Ovary (tissue), 9 donors: Measurements from ENCODE around the gene SGMS1. TPM values are rescaled to one million over a fixed set of nuclear protein-coding genes. Genes with fewer than 3 reads are reported as not detected.

Experiments used
- DNase-seq, 5 donors: peaks; one replicate each; pipeline ENCODE4 v3.0.0-alpha.2; 2019 to 2020
- H3K27ac ChIP-seq, 2 donors: fragments of 200-600 bp; one replicate each; pipeline versions ENCODE4 v1.5.1 to v1.8.0; 2019 to 2022
- H3K27me3 ChIP-seq: fragments of 200-600 bp; one replicate; pipeline ENCODE4 v1.8.0; 2022
- H3K36me3 ChIP-seq: fragments of 200-600 bp; sonication (generic); one replicate; pipeline ENCODE4 v1.5.1; 2019
- H3K4me1 ChIP-seq: one replicate; pipeline ENCODE4 v1.8.1; 2013; ENCODE audit warnings: mild to moderate bottlenecking, moderate library complexity; ENCODE audit not compliant: insufficient read depth
- H3K4me3 ChIP-seq: fragments of 200-600 bp; sonication (generic); one replicate; pipeline ENCODE4 v1.5.1; 2017
- H3K9me3 ChIP-seq, 2 donors: fragments of 200-600 bp in 1 of 2; sonication (generic) in 1 of 2; one replicate each; pipeline versions ENCODE4 v1.5.1 to v1.8.1; 2013 to 2019; ENCODE audit warnings: mild to moderate bottlenecking in 1 of 2, moderate library complexity in 1 of 2
- CTCF ChIP-seq, 3 donors: fragments of 450-650 bp in 2 of 3; fragments of 200-600 bp in 1 of 3; IDR thresholded peaks; one replicate each; pipeline versions ENCODE4 v1.5.1 to v1.8.0; 2016 to 2022; ENCODE audit warnings: antibody characterized with exemption in 3 of 3, mild to moderate bottlenecking in 1 of 3
- EP300 ChIP-seq: sonication (generic); formaldehyde crosslinking; IDR thresholded peaks from one replicate; pipeline ENCODE4 v1.6.1; 2017; ENCODE audit warnings: antibody characterized with exemption
- POLR2A ChIP-seq: fragments of 450-650 bp; IDR thresholded peaks from one replicate; pipeline ENCODE4 v1.6.1; 2017; ENCODE audit warnings: antibody characterized with exemption, mild to moderate bottlenecking, moderate library complexity
- WGBS, 3 donors: extraction: QIAGEN DNeasy Blood & Tissue Kit in 1 of 3; methylation state at CpG; one replicate each; pipeline versions ENCODE4 v1.1.5 to v1.1.7; 2013 to 2017; 5-methylcytosine and 5-hydroxymethylcytosine counted together
- intact Hi-C, 4 donors: fragments of 100-400 bp; cut with DNase I; formaldehyde crosslinking; loops; one replicate each; pipeline versions ENCODE4 v1.11.0 to v1.15.1; 2022 to 2023
- polyA plus RNA-seq, 2 donors: library from polyadenylated mRNA; stranded (reverse); fragments of 200-250 nt in 1 of 2; fragments of 350-450 nt in 1 of 2; fragmentation: Illumina TruSeq in 1 of 2; extraction: RNeasy Lipid Tissue Mini Kit (QIAGEN cat#74804) in 1 of 2; gene quantifications; one replicate each; pipeline ENCODE4 v1.2.3, GENCODE V29; 2013 to 2014
- total RNA-seq, 7 donors: library from RNA; depleted of rRNA in 2 of 7; stranded (reverse); fragments of >200 nt in 2 of 7; fragmentation: NEBNext Ultra II Directional in 3 of 7; extraction: Animal tissue kit (Norgen Biotek cat#: 25700) in 3 of 7; gene quantifications; one replicate each; pipeline versions ENCODE4 v1.1.0 to v1.2.4, GENCODE V29; 2016 to 2023
- donor health status: DM: no; HTN: no; CAD: no; lungs with moderate emphysema.
- donor health status: DM: no; HTN: no; CAD: no.
- donor health status: Bipolar disorder and iron deficiency.
- donor health status: DM: yes; HTN: yes; CAD: no.
- donor health status: DM: no; HTN: no; CAD: no.
- donor health status: DM: yes; HTN: yes; CAD: no.

Gene SGMS1
- total and polyA plus RNA-seq, 9 donors: 15.6 to 90.0 (median 39.0) TPM

- TF ChIP-seq POLR2A: no peak
- no peak for TF ChIP-seq EP300
- TF ChIP-seq CTCF (IDR thresholded peaks at IDR 0.05): no peak
- peaks cover 11% of the 10 kb centered on the region for H3K4me1 ChIP-seq
- H3K27ac ChIP-seq: no peak overlapping the region
- H3K27me3 ChIP-seq: no peaks in the 10 kb centered on the region
- no peak for DNase-seq
- no peak overlapping the region for H3K4me3 ChIP-seq
- 61 to 77% (median 68%) methylated on average over 2 of the region's 2 CpGs for WGBS, 3 donors
- H3K9me3 ChIP-seq: no peaks in the 10 kb centered on the region
- intact Hi-C loops: no loop called here
- H3K36me3 ChIP-seq: no peaks in the 10 kb centered on the region
Measured at GRCh38 chr10:50541317-50541716, 82.4 kb downstream of the SGMS1 start.

GRCh38 chr10:50540826-50541122, 83.0 kb downstream of the SGMS1 start:
- no peaks in the 10 kb centered on the region for H3K9me3 ChIP-seq
- H3K27ac ChIP-seq: no peak overlapping the region
- H3K4me3 ChIP-seq: no peak overlapping the region
- no peak for DNase-seq
- H3K4me1 ChIP-seq: peaks cover 11% of the 10 kb centered on the region
- H3K27me3 ChIP-seq: no peaks in the 10 kb centered on the region
- 96 to 100% (median 98%) methylated on average over 1 of the region's 1 CpG for WGBS, 3 donors
- no peak for TF ChIP-seq EP300
- TF ChIP-seq CTCF (IDR thresholded peaks at IDR 0.05): no peak
- TF ChIP-seq POLR2A: no peak
- H3K36me3 ChIP-seq: no peaks in the 10 kb centered on the region
- intact Hi-C loops: no loop called here

GRCh38 chr10:50540069-50540825, 83.5 kb downstream of the SGMS1 start:
- Histone ChIP-seq H3K27me3 (no peaks in the 10 kb centered on the region), H3K4me1 (peaks cover 9% of the 10 kb centered on the region), H3K4me3 (no peak overlapping the region), H3K9me3 (no peaks in the 10 kb centered on the region), H3K36me3 (no peaks in the 10 kb centered on the region), H3K27ac (no peak overlapping the region)
- intact Hi-C loops: no loop called here
- no peak for TF ChIP-seq EP300
- DNase-seq: no peak
- 89 to 93% (median 91%) methylated on average over 3 of the region's 3 CpGs for WGBS, 3 donors

- H3K9me3 ChIP-seq: no peaks in the 10 kb centered on the region
- DNase-seq: no peak
- WGBS, 3 donors: 83 to 84% (median 83%) methylated on average over 7 of the region's 7 CpGs
- no peaks in the 10 kb centered on the region for H3K36me3 ChIP-seq
- H3K27ac ChIP-seq: no peak overlapping the region
- H3K4me1 ChIP-seq: peaks cover 6% of the 10 kb centered on the region
- intact Hi-C loops: no loop called here
- TF ChIP-seq CTCF (IDR thresholded peaks at IDR 0.05): no peak
- no peak for TF ChIP-seq EP300
- TF ChIP-seq POLR2A: no peak
- no peaks in the 10 kb centered on the region for H3K27me3 ChIP-seq
- no peak overlapping the region for H3K4me3 ChIP-seq
Measured at GRCh38 chr10:50538555-50539398, 85.0 kb downstream of the SGMS1 start.
